A549 (cell line): ENCODE results near the gene TBX6. TPM values are rescaled to one million over a fixed set of nuclear protein-coding genes. Genes with fewer than 3 reads are reported as not detected.
A peak's percentile ranks its signal among the peaks of the same experiment; 100 is the strongest.

Source experiments
- ATAC-seq, 2 experiments: fragments of 200-7000 bp in 1 of 2; fragments of >200 bp in 1 of 2; cut with Nextera tagmentation in 1 of 2; cut with Tn5 transposase in 1 of 2; 3 replicates each; pipeline versions ENCODE4 v1.8.0 to v1.9.1; 2018 to 2020; ENCODE audit warnings: mild to moderate bottlenecking in 1 of 2, moderate library complexity in 1 of 2
- CTCF ChIA-PET: fragments of 300-600 bp; sonication (Branson Sonifier 250); formaldehyde crosslinking; extraction: SDS; loops from one replicate; lab custom pipeline; 2021; ENCODE audit warnings: antibody characterized with exemption, inconsistent platforms; lab: Yijun Ruan, JAX
- POLR2A ChIA-PET: fragments of 350-600 bp; formaldehyde crosslinking; extraction: SDS; loops from one replicate; lab custom pipeline; 2021; ENCODE audit warnings: antibody characterized with exemption, inconsistent platforms; lab: Yijun Ruan, JAX
- DNase-seq, 2 experiments: peaks; one replicate each; pipeline versions ENCODE4 v3.0.0 to v3.0.0-alpha.2; 2011 to 2016; ENCODE audit warnings: low read depth in 1 of 2, low spot score in 1 of 2
- FAIRE-seq: peaks from 2 replicates; lab custom pipeline; 2011; peaks lifted over from hg19 to GRCh38; lab: Jason Lieb, UNC
- H3K27ac ChIP-seq, 2 experiments: fragments of >200 bp; sonication (Bioruptor Twin); formaldehyde crosslinking; 3 replicates each; pipeline ENCODE4 v1.5.1; 2016 to 2017
- H3K4me1 ChIP-seq: fragments of >200 bp; sonication (Bioruptor Twin); formaldehyde crosslinking; 3 replicates; pipeline ENCODE4 v1.6.1; 2016
- H3K4me2 ChIP-seq: fragments of >200 bp; sonication (Bioruptor Twin); formaldehyde crosslinking; 3 replicates; pipeline ENCODE4 v1.6.1; 2016
- H3K4me3 ChIP-seq: fragments of >200 bp; sonication (Bioruptor Twin); formaldehyde crosslinking; 3 replicates; pipeline ENCODE4 v1.5.1; 2016
- H3K9me3 ChIP-seq: fragments of >200 bp; sonication (Bioruptor Twin); formaldehyde crosslinking; 3 replicates; pipeline ENCODE4 v1.6.1; 2016
- CEBPB ChIP-seq, 2 experiments: fragments of >200 bp in 1 of 2; sonication (Bioruptor Twin) in 1 of 2; formaldehyde crosslinking in 1 of 2; IDR thresholded peaks; 2 replicates each; pipeline ENCODE4 v1.6.1; 2012 to 2016
- CHD2 ChIP-seq: fragments of 150-350 bp; IDR thresholded peaks from 2 replicates; pipeline ENCODE4 v1.6.1; 2014; ENCODE audit warnings: low read length; ENCODE audit not compliant: partially characterized antibody
- CHD4 ChIP-seq: fragments of 200-600 bp; sonication (generic); IDR thresholded peaks from 2 replicates; pipeline ENCODE4 v1.6.1; 2016; ENCODE audit warnings: antibody characterized with exemption, mild to moderate bottlenecking, borderline replicate concordance
- FOSB ChIP-seq: fragments of 250-450 bp; sonication (Bioruptor Pico); IDR thresholded peaks from 2 replicates; pipeline ENCODE4 v1.5.0; 2020; ENCODE audit warnings: mild to moderate bottlenecking, moderate library complexity
- FOXS1 ChIP-seq: fragments of 250-450 bp; sonication (Bioruptor Pico); IDR thresholded peaks from 2 replicates; pipeline ENCODE4 v1.5.0; 2020; ENCODE audit warnings: mild to moderate bottlenecking, moderate library complexity
- HOXB13 ChIP-seq: fragments of 250-450 bp; sonication (Bioruptor Pico); IDR thresholded peaks from 2 replicates; pipeline ENCODE4 v1.5.0; 2020; ENCODE audit warnings: low read depth, mild to moderate bottlenecking, moderate library complexity
- JUNB ChIP-seq: fragments of >200 bp; sonication (Bioruptor Twin); formaldehyde crosslinking; IDR thresholded peaks from 2 replicates; pipeline ENCODE4 v1.6.1; 2016
- KDM1A ChIP-seq: fragments of 200-600 bp; sonication (generic); IDR thresholded peaks from 2 replicates; pipeline ENCODE4 v1.6.1; 2016; ENCODE audit warnings: low read depth, mild to moderate bottlenecking
- MAZ ChIP-seq: fragments of 150-350 bp; IDR thresholded peaks from 2 replicates; pipeline ENCODE4 v1.6.1; 2014; ENCODE audit warnings: antibody characterized with exemption, low read depth, low read length, borderline replicate concordance
- MYC ChIP-seq: IDR thresholded peaks from 2 replicates; pipeline ENCODE4 v1.6.1; 2012; ENCODE audit warnings: mild to moderate bottlenecking, inconsistent platforms, low read length, improper control_type of control experiment, borderline replicate concordance
- NFE2L2 ChIP-seq: fragments of 150-350 bp; conservative IDR thresholded peaks from 2 replicates; pipeline ENCODE4 v1.6.1; 2014; ENCODE audit warnings: low read length
- PHF8 ChIP-seq: fragments of 200-600 bp; sonication (generic); IDR thresholded peaks from 2 replicates; pipeline ENCODE4 v1.6.1; 2016; ENCODE audit warnings: low read depth, mild to moderate bottlenecking, antibody characterized with exemption, moderate library complexity, borderline replicate concordance
- POLR2A ChIP-seq: IDR thresholded peaks from 2 replicates; pipeline ENCODE4 v1.6.1; 2012; ENCODE audit warnings: mild to moderate bottlenecking, low read length
- RAD21 ChIP-seq, 2 experiments: fragments of >200 bp in 1 of 2; sonication (Bioruptor Twin) in 1 of 2; formaldehyde crosslinking in 1 of 2; IDR thresholded peaks in 1 of 2; conservative IDR thresholded peaks in 1 of 2; 2 replicates in 1 of 2; 3 replicates in 1 of 2; pipeline ENCODE4 v1.6.1; 2012 to 2018; ENCODE audit warnings: inconsistent platforms in 1 of 2
- RARB ChIP-seq: fragments of 250-450 bp; sonication (Bioruptor Pico); IDR thresholded peaks from 2 replicates; pipeline ENCODE4 v1.8.0; 2021; ENCODE audit warnings: mild to moderate bottlenecking, moderate library complexity
- RCOR1 ChIP-seq: fragments of 150-350 bp; IDR thresholded peaks from 2 replicates; pipeline ENCODE4 v1.6.1; 2014; ENCODE audit warnings: antibody characterized with exemption, low read length, low read depth
- SMC3 ChIP-seq: fragments of >200 bp; sonication (Bioruptor Twin); formaldehyde crosslinking; IDR thresholded peaks from 3 replicates; pipeline ENCODE4 v1.6.1; 2018; ENCODE audit warnings: inconsistent platforms
- TFCP2L1 ChIP-seq: fragments of 250-450 bp; sonication (Bioruptor Pico); IDR thresholded peaks from 2 replicates; pipeline ENCODE4 v1.5.0; 2021; ENCODE audit warnings: mild to moderate bottlenecking
- TP53 ChIP-seq: fragments of 250-450 bp; sonication (Bioruptor Pico); IDR thresholded peaks from 2 replicates; pipeline ENCODE4 v1.5.0; 2021; ENCODE audit warnings: mild to moderate bottlenecking, moderate library complexity
- ZC3H11A ChIP-seq: fragments of 450-650 bp; IDR thresholded peaks from 2 replicates; pipeline ENCODE4 v1.6.1; 2014; ENCODE audit warnings: antibody characterized with exemption, mild to moderate bottlenecking
- WGBS: methylation state at CpG from one replicate; pipeline ENCODE4 v1.1.6; 2017; ENCODE audit errors: missing lambda C conversion rate; 5-methylcytosine and 5-hydroxymethylcytosine counted together
- polyA plus RNA-seq, 4 experiments: library from polyadenylated mRNA; depleted of rRNA in 3 of 4; stranded (reverse); fragments of >200 nt; fragmentation: RNase III in 1 of 4; extraction: RNeasy Plus Mini Kit Qiagen cat#74134 plus additional on column Dnase treatment in 1 of 4; gene quantifications; 2 replicates in 3 of 4; 3 replicates in 1 of 4; pipeline ENCODE4 v1.2.3, GENCODE V29; 2011 to 2017
- TF ChIP-seq, protein P1 (sequence below): fragments of >200 bp; sonication (Bioruptor Twin); formaldehyde crosslinking; IDR thresholded peaks from 3 replicates; pipeline ENCODE4 v1.5.1; 2016
- TF ChIP-seq, protein P2 (sequence below): fragments of 250-450 bp; sonication (Bioruptor Pico); IDR thresholded peaks from 2 replicates; pipeline ENCODE4 v1.5.0; 2020; ENCODE audit warnings: low read depth, mild to moderate bottlenecking, moderate library complexity
- TF ChIP-seq, protein P3 (sequence below): fragments of 450-650 bp; IDR thresholded peaks from 2 replicates; pipeline ENCODE4 v1.6.1; 2014; ENCODE audit warnings: antibody characterized with exemption
- TF ChIP-seq, protein P4 (sequence below): fragments of >200 bp; sonication (Bioruptor Twin); formaldehyde crosslinking; IDR thresholded peaks from 3 replicates; pipeline ENCODE4 v1.6.1; 2016
- TF ChIP-seq, protein P5 (sequence below): IDR thresholded peaks from 2 replicates; pipeline ENCODE4 v1.6.1; 2012

The TBX6 gene
- polyA plus RNA-seq, 2 of the 4 experiments (the other 2 are of a cell fraction) = 0.14 to 0.63 TPM

DNA sequence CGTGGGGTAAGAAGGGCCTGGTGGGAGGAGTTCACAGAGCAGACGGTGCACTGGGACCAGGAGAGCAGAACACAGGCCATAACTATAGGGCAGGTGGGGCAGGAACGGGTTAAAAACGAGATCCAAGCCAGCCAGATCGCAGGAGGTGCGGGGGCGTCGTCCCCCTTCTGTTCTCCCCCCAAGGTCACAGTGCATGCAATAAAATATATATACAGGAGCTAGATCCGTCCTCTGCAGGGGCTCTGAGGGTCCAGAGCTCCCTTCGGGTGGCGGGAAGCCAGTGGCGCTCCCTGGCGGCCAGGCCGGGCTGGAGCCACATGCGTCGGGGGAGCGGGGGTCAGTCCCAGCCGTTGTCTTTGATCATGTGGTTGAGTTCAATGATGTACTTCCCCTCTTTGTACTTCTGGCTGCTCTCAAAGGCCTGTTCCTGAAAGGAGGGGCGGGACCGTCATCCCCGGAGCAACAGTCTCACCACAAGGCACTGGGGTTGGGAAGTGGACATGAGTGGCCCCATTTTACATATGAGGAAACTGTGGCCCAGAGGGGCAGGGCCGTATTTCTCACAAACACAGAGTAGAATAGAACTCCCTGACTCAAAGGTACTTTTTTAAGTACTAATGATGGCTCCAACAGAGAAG lies 768 bp upstream of the TBX6 start (continued):
- TF ChIP-seq, protein P1, sequence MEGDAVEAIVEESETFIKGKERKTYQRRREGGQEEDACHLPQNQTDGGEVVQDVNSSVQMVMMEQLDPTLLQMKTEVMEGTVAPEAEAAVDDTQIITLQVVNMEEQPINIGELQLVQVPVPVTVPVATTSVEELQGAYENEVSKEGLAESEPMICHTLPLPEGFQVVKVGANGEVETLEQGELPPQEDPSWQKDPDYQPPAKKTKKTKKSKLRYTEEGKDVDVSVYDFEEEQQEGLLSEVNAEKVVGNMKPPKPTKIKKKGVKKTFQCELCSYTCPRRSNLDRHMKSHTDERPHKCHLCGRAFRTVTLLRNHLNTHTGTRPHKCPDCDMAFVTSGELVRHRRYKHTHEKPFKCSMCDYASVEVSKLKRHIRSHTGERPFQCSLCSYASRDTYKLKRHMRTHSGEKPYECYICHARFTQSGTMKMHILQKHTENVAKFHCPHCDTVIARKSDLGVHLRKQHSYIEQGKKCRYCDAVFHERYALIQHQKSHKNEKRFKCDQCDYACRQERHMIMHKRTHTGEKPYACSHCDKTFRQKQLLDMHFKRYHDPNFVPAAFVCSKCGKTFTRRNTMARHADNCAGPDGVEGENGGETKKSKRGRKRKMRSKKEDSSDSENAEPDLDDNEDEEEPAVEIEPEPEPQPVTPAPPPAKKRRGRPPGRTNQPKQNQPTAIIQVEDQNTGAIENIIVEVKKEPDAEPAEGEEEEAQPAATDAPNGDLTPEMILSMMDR = peak; percentile 68
- TF ChIP-seq JUNB = no peak
- no peak for TF ChIP-seq RARB (CRISPR knock-in tag)
- TF ChIP-seq, protein P2, sequence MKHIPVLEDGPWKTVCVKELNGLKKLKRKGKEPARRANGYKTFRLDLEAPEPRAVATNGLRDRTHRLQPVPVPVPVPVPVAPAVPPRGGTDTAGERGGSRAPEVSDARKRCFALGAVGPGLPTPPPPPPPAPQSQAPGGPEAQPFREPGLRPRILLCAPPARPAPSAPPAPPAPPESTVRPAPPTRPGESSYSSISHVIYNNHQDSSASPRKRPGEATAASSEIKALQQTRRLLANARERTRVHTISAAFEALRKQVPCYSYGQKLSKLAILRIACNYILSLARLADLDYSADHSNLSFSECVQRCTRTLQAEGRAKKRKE = peak; percentile 90; the same call in 1 of the 2 replicates
- peak; percentile 89 for TF ChIP-seq CHD4
- no peak for TF ChIP-seq CHD2
- TF ChIP-seq KDM1A = peak; percentile 93
- no peak for TF ChIP-seq PHF8
- TF ChIP-seq RAD21 (conservative IDR thresholded peaks at IDR 0.05 in 1 of 2, IDR thresholded peaks at IDR 0.05 in 1 of 2) = peak in 1 of 2 experiments; percentile 35; a peak in 3 of 5 replicates
- TF ChIP-seq, protein P3, sequence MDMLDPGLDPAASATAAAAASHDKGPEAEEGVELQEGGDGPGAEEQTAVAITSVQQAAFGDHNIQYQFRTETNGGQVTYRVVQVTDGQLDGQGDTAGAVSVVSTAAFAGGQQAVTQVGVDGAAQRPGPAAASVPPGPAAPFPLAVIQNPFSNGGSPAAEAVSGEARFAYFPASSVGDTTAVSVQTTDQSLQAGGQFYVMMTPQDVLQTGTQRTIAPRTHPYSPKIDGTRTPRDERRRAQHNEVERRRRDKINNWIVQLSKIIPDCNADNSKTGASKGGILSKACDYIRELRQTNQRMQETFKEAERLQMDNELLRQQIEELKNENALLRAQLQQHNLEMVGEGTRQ = peak; percentile 34; the same call in 1 of the 2 replicates
- no peak for TF ChIP-seq CEBPB (IDR thresholded peaks at IDR 0.05)
- TF ChIP-seq MYC = peak; percentile 92
- TF ChIP-seq FOXS1 (CRISPR knock-in tag) = 0 out of 2 replicates have a peak, but pooled peaks have one; percentile 67
- peak; percentile 68; the same call in 1 of the 2 replicates for TF ChIP-seq HOXB13
- peak; percentile 27; the same call in 1 of the 2 replicates for TF ChIP-seq POLR2A
- no peak for TF ChIP-seq TP53 (CRISPR knock-in tag)
- no peak for TF ChIP-seq NFE2L2
- TF ChIP-seq RCOR1 = no peak
- peak; percentile 64; the same call in 2 of the 3 replicates for TF ChIP-seq SMC3
- TF ChIP-seq, protein P4, sequence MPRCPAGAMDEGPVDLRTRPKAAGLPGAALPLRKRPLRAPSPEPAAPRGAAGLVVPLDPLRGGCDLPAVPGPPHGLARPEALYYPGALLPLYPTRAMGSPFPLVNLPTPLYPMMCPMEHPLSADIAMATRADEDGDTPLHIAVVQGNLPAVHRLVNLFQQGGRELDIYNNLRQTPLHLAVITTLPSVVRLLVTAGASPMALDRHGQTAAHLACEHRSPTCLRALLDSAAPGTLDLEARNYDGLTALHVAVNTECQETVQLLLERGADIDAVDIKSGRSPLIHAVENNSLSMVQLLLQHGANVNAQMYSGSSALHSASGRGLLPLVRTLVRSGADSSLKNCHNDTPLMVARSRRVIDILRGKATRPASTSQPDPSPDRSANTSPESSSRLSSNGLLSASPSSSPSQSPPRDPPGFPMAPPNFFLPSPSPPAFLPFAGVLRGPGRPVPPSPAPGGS = no peak

DNA sequence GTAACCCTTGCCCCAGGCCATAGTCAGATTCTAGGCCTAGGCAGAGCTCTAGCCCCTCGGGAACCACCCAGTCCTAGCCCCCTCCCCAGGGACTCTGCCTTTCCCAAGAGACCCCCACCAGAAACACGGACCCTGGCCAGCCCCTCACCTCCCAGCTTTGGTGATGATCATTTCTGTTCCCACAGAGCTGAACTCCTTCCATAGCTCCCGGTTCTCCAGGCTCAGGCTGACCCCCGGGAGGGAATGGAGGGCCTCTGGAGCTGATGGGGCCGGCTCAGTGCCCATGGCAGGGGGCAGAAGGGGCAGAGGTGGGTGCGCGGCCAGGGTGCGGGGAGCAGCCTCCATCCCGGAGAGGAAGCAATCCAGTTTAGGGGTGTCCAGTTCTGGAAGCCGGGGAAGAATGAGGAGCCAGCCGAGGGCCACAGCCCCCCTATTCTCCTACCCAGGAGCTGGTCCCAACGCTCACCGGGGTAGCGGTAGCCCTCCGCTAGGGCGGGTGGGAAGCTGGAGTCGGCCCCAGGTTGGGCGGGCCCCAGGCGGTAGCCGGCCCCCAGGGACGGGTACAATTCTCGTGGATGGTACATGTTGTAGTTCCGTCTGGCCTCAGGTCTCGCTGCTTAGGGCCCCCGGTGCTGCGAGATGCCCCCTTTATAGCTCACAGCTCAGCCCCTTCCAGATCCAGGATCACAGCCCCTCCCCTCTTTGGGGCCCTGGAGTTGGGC lies 953 bp downstream of the TBX6 start:
- ChIA-PET POLR2A (interaction anchor here (1.8 to 4.9 kb wide), 2 partner anchors 14 to 25 kb away, joined by 7 to 67 read pairs; partner anchors contain the start of gene ALDOA), CTCF (interaction anchor here (0.6 to 9.6 kb wide), 21 partner anchors 10 to 547 kb away, joined by 3 to 153 read pairs (median 6); partner anchors contain the start of genes ALDOA, GDPD3, PPP4C and TAOK2)
- Histone ChIP-seq H3K4me1 (peaks cover 26% of the 10 kb centered on the region), H3K4me3 (no peak overlapping the region; the same call in 2 of the 3 replicates), H3K9me3 (no peaks in the 10 kb centered on the region), H3K4me2 (peak overlapping the region; percentile 88; the same call in 1 of the 3 replicates), H3K27ac (peak overlapping the region in 1 of 2 experiments; percentile 94; a peak in 3 of 6 replicates)
- FAIRE-seq (no peak), DNase-seq (no peak), ATAC-seq (no peak)
- TF ChIP-seq MAZ = no peak
- TF ChIP-seq TFCP2L1 = no peak
- no peak for TF ChIP-seq ZC3H11A
- TF ChIP-seq, protein P5, sequence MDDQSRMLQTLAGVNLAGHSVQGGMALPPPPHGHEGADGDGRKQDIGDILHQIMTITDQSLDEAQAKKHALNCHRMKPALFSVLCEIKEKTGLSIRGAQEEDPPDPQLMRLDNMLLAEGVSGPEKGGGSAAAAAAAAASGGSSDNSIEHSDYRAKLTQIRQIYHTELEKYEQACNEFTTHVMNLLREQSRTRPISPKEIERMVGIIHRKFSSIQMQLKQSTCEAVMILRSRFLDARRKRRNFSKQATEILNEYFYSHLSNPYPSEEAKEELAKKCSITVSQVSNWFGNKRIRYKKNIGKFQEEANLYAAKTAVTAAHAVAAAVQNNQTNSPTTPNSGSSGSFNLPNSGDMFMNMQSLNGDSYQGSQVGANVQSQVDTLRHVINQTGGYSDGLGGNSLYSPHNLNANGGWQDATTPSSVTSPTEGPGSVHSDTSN = no peak
- TF ChIP-seq FOSB (CRISPR knock-in tag) = no peak
- 90% methylated on average over 19 of the region's 26 CpGs for WGBS
